Measurements from ENCODE around the gene RBM12.

RBM12 gene

GRCh38 chr20:35625584-35626385, 38.9 kb downstream of the RBM12 start:
- TF ChIP-seq TAF1 (IDR thresholded peaks at IDR 0.05; ENCODE audit: low read depth, low read length) (no peak), PAX5 (IDR thresholded peaks at IDR 0.05; ENCODE audit: insufficient read depth, low read length, severe bottlenecking) (no peak), SPI1 (IDR thresholded peaks at IDR 0.05; ENCODE audit: low read depth, low read length) (no peak), POLR2AphosphoS5 (IDR thresholded peaks at IDR 0.05; ENCODE audit: low read depth, low read length) (no peak), POLR2A (IDR thresholded peaks at IDR 0.05; ENCODE audit: low read depth, low read length) (no peak), POU2F2 (IDR thresholded peaks at IDR 0.05; ENCODE audit: low read depth, low read length) (no peak)
- FAIRE-seq (no peak), DNase-seq (ENCODE audit: insufficient read length, low spot score) (no peak)

GRCh38 chr20:35621560-35621946, 43.1 kb downstream of the RBM12 start:
- FAIRE-seq: no peak
- TF ChIP-seq POU2F2 (IDR thresholded peaks at IDR 0.05; ENCODE audit: low read depth, low read length) (no peak), POLR2AphosphoS5 (IDR thresholded peaks at IDR 0.05; ENCODE audit: low read depth, low read length) (no peak)
- no peak for DNase-seq (ENCODE audit: insufficient read length, low spot score)

- DNase-seq (ENCODE audit: insufficient read length, low spot score) (no peak), FAIRE-seq (no peak)
- TF ChIP-seq POLR2A (IDR thresholded peaks at IDR 0.05; ENCODE audit: low read depth, low read length): no peak
- TF ChIP-seq POU2F2 (IDR thresholded peaks at IDR 0.05; ENCODE audit: low read depth, low read length): no peak
- no peak for TF ChIP-seq TAF1 (IDR thresholded peaks at IDR 0.05; ENCODE audit: low read depth, low read length)
- no peak for TF ChIP-seq PAX5 (IDR thresholded peaks at IDR 0.05; ENCODE audit: insufficient read depth, low read length, severe bottlenecking)
These were observed 43.7 kb downstream of the RBM12 start for GRCh38 chr20:35620818-35621559.

GRCh38 chr20:35619196-35620095, 45.3 kb downstream of the RBM12 start:
- FAIRE-seq (peak; percentile 89), DNase-seq (ENCODE audit: insufficient read length, low spot score) (peak; percentile 64)
- no peak for TF ChIP-seq TAF1 (IDR thresholded peaks at IDR 0.05; ENCODE audit: low read depth, low read length)
- no peak for TF ChIP-seq POLR2A (IDR thresholded peaks at IDR 0.05; ENCODE audit: low read depth, low read length)
- TF ChIP-seq SPI1 (IDR thresholded peaks at IDR 0.05; ENCODE audit: low read depth, low read length): no peak
- no peak for TF ChIP-seq POLR2AphosphoS5 (IDR thresholded peaks at IDR 0.05; ENCODE audit: low read depth, low read length)
- no peak for TF ChIP-seq PAX5 (IDR thresholded peaks at IDR 0.05; ENCODE audit: insufficient read depth, low read length, severe bottlenecking)
- no peak for TF ChIP-seq POU2F2 (IDR thresholded peaks at IDR 0.05; ENCODE audit: low read depth, low read length)

GRCh38 chr20:35618263-35619131, 46.2 kb downstream of the RBM12 start:
- DNase-seq (ENCODE audit: insufficient read length, low spot score) (no peak), FAIRE-seq (peak; percentile 13)
- no peak for TF ChIP-seq POLR2A (IDR thresholded peaks at IDR 0.05; ENCODE audit: low read depth, low read length)
- TF ChIP-seq SPI1 (IDR thresholded peaks at IDR 0.05; ENCODE audit: low read depth, low read length): no peak
- no peak for TF ChIP-seq POU2F2 (IDR thresholded peaks at IDR 0.05; ENCODE audit: low read depth, low read length)
- no peak for TF ChIP-seq POLR2AphosphoS5 (IDR thresholded peaks at IDR 0.05; ENCODE audit: low read depth, low read length)
- TF ChIP-seq PAX5 (IDR thresholded peaks at IDR 0.05; ENCODE audit: insufficient read depth, low read length, severe bottlenecking): no peak
- no peak for TF ChIP-seq TAF1 (IDR thresholded peaks at IDR 0.05; ENCODE audit: low read depth, low read length)

GRCh38 chr20:35617397-35618262, 47.1 kb downstream of the RBM12 start:
- FAIRE-seq (peak; percentile 58), DNase-seq (ENCODE audit: insufficient read length, low spot score) (peak; percentile 56)
- TF ChIP-seq PAX5 (IDR thresholded peaks at IDR 0.05; ENCODE audit: insufficient read depth, low read length, severe bottlenecking) (no peak), TAF1 (IDR thresholded peaks at IDR 0.05; ENCODE audit: low read depth, low read length) (no peak), POLR2A (IDR thresholded peaks at IDR 0.05; ENCODE audit: low read depth, low read length) (no peak), POU2F2 (IDR thresholded peaks at IDR 0.05; ENCODE audit: low read depth, low read length) (no peak), SPI1 (IDR thresholded peaks at IDR 0.05; ENCODE audit: low read depth, low read length) (no peak), POLR2AphosphoS5 (IDR thresholded peaks at IDR 0.05; ENCODE audit: low read depth, low read length) (no peak)

- no peak for DNase-seq (ENCODE audit: insufficient read length, low spot score)
- peak; percentile 94 for FAIRE-seq
- TF ChIP-seq POLR2A (IDR thresholded peaks at IDR 0.05; ENCODE audit: low read depth, low read length) (no peak), TAF1 (IDR thresholded peaks at IDR 0.05; ENCODE audit: low read depth, low read length) (no peak), PAX5 (IDR thresholded peaks at IDR 0.05; ENCODE audit: insufficient read depth, low read length, severe bottlenecking) (no peak), SPI1 (IDR thresholded peaks at IDR 0.05; ENCODE audit: low read depth, low read length) (no peak), POLR2AphosphoS5 (IDR thresholded peaks at IDR 0.05; ENCODE audit: low read depth, low read length) (no peak), POU2F2 (IDR thresholded peaks at IDR 0.05; ENCODE audit: low read depth, low read length) (no peak)
These were observed 48.0 kb downstream of the RBM12 start for GRCh38 chr20:35616465-35617396.

Data from GM12891 (cell line).